Activated T-cell treated with anti-CD3 and anti-CD28 coated beads, Interleukin-2, amount 50 U/mL, for 24 hours (primary cell): ENCODE results near the gene ZNF689.

Experiments
- DNase-seq: peaks from one replicate; pipeline ENCODE4 v3.0.0-alpha.2; 2020
- H3K27ac Mint-ChIP-seq: 2 replicates; pipeline ENCODE4 v1.8.0; 2020; ENCODE audit warnings: mild to moderate bottlenecking, mixed read lengths
- H3K27me3 Mint-ChIP-seq: 2 replicates; pipeline ENCODE4 v1.8.0; 2020; ENCODE audit warnings: mixed read lengths
- H3K36me3 Mint-ChIP-seq: 2 replicates; pipeline ENCODE4 v1.8.0; 2020; ENCODE audit warnings: low read depth, mixed read lengths
- H3K4me1 Mint-ChIP-seq: 2 replicates; pipeline ENCODE4 v1.8.0; 2020; ENCODE audit warnings: low read depth, mixed read lengths
- H3K4me3 Mint-ChIP-seq: 2 replicates; pipeline ENCODE4 v1.8.0; 2020; ENCODE audit warnings: mild to moderate bottlenecking, moderate library complexity, mixed read lengths
- H3K9me3 Mint-ChIP-seq: 2 replicates; pipeline ENCODE4 v1.8.0; 2020; ENCODE audit warnings: mixed read lengths

The ZNF689 gene

DNA sequence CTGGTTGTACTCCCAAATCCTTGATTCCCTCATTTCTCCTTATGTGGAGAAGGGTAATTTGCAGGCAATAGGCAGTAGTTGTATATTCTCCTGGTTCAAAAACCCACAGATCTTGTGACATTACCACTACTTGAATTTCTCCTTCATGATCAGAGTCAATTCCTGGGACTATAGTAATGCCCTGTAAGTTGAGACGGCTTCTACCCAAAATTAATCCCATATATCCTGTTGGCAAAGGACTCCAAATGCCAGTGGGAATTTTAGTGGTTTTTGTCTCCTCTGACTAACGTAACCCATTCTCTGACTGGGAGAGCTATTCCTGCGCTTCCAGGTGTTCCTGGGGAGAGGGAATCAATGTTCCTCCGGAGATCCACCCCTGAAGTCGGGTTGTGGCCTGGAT, 11.6 kb upstream of the ZNF689 start:
- Mint-ChIP-seq H3K27ac (no peak overlapping the region), H3K9me3 (no peaks in the 10 kb centered on the region), H3K4me1 (no peaks in the 10 kb centered on the region), H3K27me3 (no peaks in the 10 kb centered on the region), H3K36me3 (no peaks in the 10 kb centered on the region), H3K4me3 (no peak overlapping the region)
- no peak for DNase-seq

GRCh38 chr16:30620169-30620568, 10.0 kb upstream of the ZNF689 start:
- H3K27me3 Mint-ChIP-seq = no peaks in the 10 kb centered on the region
- no peaks in the 10 kb centered on the region for H3K4me1 Mint-ChIP-seq
- H3K36me3 Mint-ChIP-seq = no peaks in the 10 kb centered on the region
- H3K27ac Mint-ChIP-seq = no peak overlapping the region
- no peak overlapping the region for H3K4me3 Mint-ChIP-seq
- no peak for DNase-seq
- H3K9me3 Mint-ChIP-seq = no peaks in the 10 kb centered on the region

GRCh38 chr16:30619638-30620037, 9.4 kb upstream of the ZNF689 start:
- no peak overlapping the region for H3K4me3 Mint-ChIP-seq
- H3K4me1 Mint-ChIP-seq = no peaks in the 10 kb centered on the region
- H3K27me3 Mint-ChIP-seq = no peaks in the 10 kb centered on the region
- no peak for DNase-seq
- H3K9me3 Mint-ChIP-seq = no peaks in the 10 kb centered on the region
- no peaks in the 10 kb centered on the region for H3K36me3 Mint-ChIP-seq
- no peak overlapping the region for H3K27ac Mint-ChIP-seq

DNA sequence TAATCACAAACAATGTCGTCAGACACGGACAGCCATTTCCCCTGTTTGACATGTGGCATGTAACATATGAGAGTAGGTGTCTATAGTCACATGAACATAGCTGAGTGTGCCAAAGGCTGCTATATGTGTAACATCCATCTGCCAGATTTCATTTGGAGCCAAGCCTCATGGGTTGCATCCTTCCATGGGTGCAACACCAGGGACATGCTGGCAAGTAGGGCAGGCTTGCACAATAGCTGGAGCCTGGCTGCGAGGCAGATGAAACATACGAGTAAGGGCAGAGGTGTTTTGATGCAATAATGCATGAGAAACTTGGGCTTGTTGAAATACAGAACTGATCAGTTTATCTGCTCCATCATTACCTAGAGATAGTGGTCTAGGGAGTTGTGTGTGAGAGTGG, 9.0 kb upstream of the ZNF689 start:
- no peak for DNase-seq

DNA sequence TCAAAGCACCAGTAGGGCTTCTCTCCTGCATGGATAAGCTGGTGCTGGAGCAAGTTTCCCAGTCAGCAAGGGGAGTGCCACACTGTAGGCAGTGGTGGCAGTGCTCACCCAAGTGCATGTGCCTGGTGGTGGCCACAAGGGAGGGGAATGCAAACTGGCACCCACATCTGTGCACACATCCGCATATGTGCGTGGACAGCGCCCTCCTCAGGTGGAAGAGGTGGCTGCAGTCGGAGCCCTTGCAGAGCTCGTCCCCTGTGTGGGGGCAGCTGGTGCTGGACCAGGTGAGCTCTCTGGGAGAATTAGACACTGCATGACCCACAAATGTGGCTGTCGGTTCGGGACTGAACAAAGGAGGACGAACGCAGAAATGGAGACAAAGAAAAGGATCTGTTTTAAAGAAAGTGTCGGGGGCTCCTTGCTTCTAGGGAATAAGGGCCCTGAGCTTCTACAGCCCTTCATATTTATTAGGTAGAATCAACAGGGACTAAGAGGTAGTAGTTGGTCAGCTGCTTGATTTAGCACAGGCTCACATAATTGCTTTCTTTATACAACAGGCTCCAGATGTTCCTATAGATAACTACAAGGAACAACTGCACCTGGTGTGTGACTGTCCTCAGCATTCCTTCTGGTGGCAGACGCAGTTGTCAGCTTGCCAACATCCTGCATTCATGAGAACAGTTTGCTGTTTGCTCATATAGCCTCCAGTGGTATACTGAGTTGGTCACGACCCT, 5.3 kb upstream of the ZNF689 start:
- H3K4me3 Mint-ChIP-seq = no peak overlapping the region
- no peak overlapping the region for H3K27ac Mint-ChIP-seq
- H3K9me3 Mint-ChIP-seq = no peaks in the 10 kb centered on the region
- peak; percentile 78 for DNase-seq
- peaks cover under 1% of the 10 kb centered on the region for H3K36me3 Mint-ChIP-seq
- H3K27me3 Mint-ChIP-seq = no peaks in the 10 kb centered on the region
- peaks cover 6% of the 10 kb centered on the region for H3K4me1 Mint-ChIP-seq

More for the DNA sequence above, 9.0 kb upstream of the ZNF689 start:
- H3K9me3 Mint-ChIP-seq = no peaks in the 10 kb centered on the region
- no peaks in the 10 kb centered on the region for H3K27me3 Mint-ChIP-seq
- H3K4me3 Mint-ChIP-seq = no peak overlapping the region
- H3K27ac Mint-ChIP-seq = no peak overlapping the region
- H3K4me1 Mint-ChIP-seq = no peaks in the 10 kb centered on the region
- no peaks in the 10 kb centered on the region for H3K36me3 Mint-ChIP-seq

DNA sequence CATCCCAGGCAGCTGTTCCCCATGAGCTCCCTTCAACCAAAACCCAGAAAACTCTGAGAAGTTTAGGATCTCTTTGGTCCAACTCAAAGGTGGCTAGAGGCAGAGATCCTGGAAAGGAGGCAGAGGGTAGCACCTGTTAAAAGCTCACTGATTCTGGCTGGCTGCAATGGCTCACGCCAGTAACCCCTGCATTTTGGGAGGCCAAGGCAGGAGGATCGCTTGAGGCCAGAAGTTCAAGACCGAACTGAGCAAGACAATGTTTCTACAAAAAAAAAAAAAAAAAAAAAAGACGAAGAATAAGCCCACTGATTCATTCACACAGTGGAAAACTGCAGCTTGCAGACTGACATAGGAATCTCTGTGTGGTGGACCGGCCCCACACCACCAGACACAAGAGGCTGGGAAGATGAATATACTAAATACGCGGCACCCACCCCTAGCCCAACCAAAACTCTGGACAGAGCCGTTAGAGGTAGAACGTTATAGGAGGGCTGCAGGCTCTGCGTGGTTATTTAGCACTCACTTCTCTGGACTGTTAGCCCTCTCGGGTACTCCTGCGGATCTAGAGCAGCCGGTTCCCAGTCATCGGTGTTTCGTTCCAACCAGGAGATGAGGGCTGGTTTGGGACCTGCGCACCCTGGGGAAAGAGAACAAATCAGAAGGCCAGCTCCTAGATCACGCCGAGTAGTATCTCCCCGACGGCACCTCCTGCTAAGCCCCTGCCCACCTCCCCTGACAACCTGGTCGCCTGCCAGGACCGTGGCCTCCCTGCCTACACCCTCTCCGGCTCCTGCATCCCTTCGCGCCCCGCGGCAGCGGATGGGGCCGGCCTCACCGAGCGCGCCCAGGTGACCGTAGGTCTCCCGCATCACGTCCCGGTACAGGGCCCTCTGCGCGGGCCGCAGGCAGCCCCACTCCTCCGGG, 925 bp downstream of the ZNF689 start:
- Mint-ChIP-seq H3K36me3 (peaks cover 54% of the 10 kb centered on the region), H3K4me3 (peak overlapping the region; percentile 93), H3K27me3 (no peaks in the 10 kb centered on the region), H3K4me1 (peaks cover 22% of the 10 kb centered on the region), H3K9me3 (no peaks in the 10 kb centered on the region), H3K27ac (peak overlapping the region; percentile 98)
- DNase-seq = peak; percentile 80

GRCh38 chr16:30606004-30606403, 4.2 kb downstream of the ZNF689 start:
- no peak overlapping the region for H3K27ac Mint-ChIP-seq

DNA sequence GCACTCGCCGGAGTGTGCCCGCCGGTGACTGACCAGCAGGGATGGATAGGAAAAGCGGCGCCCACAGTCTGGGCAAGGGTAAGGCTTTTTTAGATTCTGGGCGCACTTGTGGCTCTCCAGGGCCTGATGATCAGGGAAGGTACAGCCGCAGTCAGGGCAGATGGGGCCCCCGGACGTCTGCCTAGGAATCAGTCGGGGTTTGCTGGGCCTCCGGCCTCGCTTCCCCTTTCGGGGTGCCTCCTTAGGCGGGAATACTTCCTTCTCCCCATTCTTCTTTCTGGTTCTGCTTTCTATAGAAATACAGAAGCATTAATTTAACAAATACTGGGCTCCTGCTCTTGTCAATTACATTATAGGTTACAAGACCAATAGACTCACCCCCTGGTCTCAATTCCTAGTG, 5.0 kb downstream of the ZNF689 start:
- H3K4me1 Mint-ChIP-seq = peaks cover 16% of the 10 kb centered on the region
- no peak for DNase-seq
- H3K27ac Mint-ChIP-seq = no peak overlapping the region
- H3K9me3 Mint-ChIP-seq = no peaks in the 10 kb centered on the region
- H3K36me3 Mint-ChIP-seq = peaks cover 74% of the 10 kb centered on the region
- H3K27me3 Mint-ChIP-seq = no peaks in the 10 kb centered on the region
- H3K4me3 Mint-ChIP-seq = no peak overlapping the region

More at GRCh38 chr16:30606004-30606403, 4.2 kb downstream of the ZNF689 start:
- no peak for DNase-seq
- peaks cover 78% of the 10 kb centered on the region for H3K36me3 Mint-ChIP-seq
- peaks cover 22% of the 10 kb centered on the region for H3K4me1 Mint-ChIP-seq
- no peak overlapping the region for H3K4me3 Mint-ChIP-seq
- no peaks in the 10 kb centered on the region for H3K9me3 Mint-ChIP-seq
- H3K27me3 Mint-ChIP-seq = no peaks in the 10 kb centered on the region

- Mint-ChIP-seq H3K27me3 (no peaks in the 10 kb centered on the region), H3K4me3 (no peak overlapping the region), H3K36me3 (peaks cover 72% of the 10 kb centered on the region), H3K4me1 (peaks cover 16% of the 10 kb centered on the region), H3K27ac (no peak overlapping the region), H3K9me3 (no peaks in the 10 kb centered on the region)
- no peak for DNase-seq
Measured at GRCh38 chr16:30604316-30604947, 5.8 kb downstream of the ZNF689 start.

DNA sequence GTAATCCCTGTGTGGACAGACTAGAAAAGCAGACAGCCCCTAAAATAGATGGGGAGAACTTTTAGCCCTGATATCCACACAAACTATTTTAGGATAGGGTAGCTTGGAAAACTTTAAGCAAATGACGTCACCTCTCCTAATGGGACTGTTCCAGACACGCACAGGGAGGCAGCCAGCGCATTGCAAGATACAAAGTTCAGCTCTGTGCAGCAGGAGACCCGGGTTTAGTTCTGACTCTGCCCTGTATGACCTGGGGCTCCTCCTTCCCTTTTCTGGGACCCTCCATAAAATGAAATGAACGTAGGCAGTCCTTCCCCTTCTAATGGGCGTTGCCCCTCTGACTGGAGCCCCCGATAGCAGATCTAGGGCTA, 6.3 kb downstream of the ZNF689 start:
- H3K27ac Mint-ChIP-seq = no peak overlapping the region

DNA sequence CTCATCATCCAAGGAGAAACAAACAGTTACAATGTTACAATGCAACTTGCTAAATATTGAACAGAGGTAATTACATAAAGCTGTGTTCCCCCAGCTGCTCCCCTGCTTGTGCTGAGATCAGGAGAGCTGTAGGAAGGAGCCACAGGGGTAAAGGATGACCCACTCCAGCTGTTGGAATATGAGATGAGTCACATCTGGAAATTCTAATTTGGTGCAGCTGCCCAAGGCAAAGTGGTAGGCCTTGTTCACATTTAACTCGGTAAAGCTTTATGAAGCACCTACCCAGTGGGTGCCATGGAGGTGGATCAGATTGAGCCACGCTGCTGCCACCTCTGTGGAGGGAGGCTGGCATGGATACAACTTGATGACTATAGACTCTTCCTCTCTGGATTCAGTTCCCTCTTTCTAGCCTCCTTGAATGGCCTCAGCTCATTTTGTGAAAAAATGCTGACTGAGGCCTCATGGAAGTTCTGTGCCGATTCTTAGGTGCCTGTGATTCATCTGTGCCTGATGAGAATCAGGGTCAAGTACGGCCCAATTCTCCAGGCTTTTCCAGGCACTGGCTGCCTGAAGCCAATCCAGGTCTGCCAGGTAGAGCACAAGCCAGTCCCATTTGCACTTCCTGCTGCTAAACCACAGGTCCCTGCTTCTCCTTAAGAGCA, 7.4 kb downstream of the ZNF689 start:
- peaks cover 11% of the 10 kb centered on the region for H3K4me1 Mint-ChIP-seq
- peaks cover 56% of the 10 kb centered on the region for H3K36me3 Mint-ChIP-seq
- no peaks in the 10 kb centered on the region for H3K9me3 Mint-ChIP-seq
- no peaks in the 10 kb centered on the region for H3K27me3 Mint-ChIP-seq
- peak overlapping the region; percentile 67 for H3K27ac Mint-ChIP-seq
- H3K4me3 Mint-ChIP-seq = no peak overlapping the region
- no peak for DNase-seq

More for the DNA sequence above, 6.3 kb downstream of the ZNF689 start:
- H3K4me3 Mint-ChIP-seq = no peak overlapping the region
- no peaks in the 10 kb centered on the region for H3K27me3 Mint-ChIP-seq
- peaks cover 67% of the 10 kb centered on the region for H3K36me3 Mint-ChIP-seq
- no peaks in the 10 kb centered on the region for H3K9me3 Mint-ChIP-seq
- no peak for DNase-seq
- H3K4me1 Mint-ChIP-seq = peaks cover 13% of the 10 kb centered on the region

DNA sequence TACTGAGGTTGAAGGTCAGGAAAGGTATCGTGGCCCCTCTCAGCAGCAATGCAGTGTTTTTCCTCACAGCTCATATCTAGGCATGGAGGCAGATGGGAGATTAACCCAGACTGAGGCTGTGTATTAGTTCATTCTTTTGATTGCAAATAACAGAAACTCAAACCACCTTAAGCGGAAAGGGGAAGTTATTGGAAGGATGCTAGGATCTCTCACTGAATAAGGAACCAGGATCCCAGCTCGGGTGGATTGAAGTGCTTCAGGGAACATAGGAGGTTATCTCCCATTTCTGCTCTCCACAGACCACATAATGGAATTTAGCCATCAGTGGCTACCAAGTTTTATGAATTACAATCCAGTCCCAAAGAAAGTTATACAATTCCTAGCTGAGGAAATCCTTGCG, 8.2 kb downstream of the ZNF689 start:
- no peak for DNase-seq
- peaks cover 7% of the 10 kb centered on the region for H3K4me1 Mint-ChIP-seq
- H3K9me3 Mint-ChIP-seq = no peaks in the 10 kb centered on the region
- no peak overlapping the region for H3K4me3 Mint-ChIP-seq
- no peak overlapping the region for H3K27ac Mint-ChIP-seq
- peaks cover 50% of the 10 kb centered on the region for H3K36me3 Mint-ChIP-seq
- H3K27me3 Mint-ChIP-seq = no peaks in the 10 kb centered on the region

- Mint-ChIP-seq H3K9me3 (no peaks in the 10 kb centered on the region), H3K27me3 (no peaks in the 10 kb centered on the region), H3K36me3 (peaks cover 39% of the 10 kb centered on the region), H3K27ac (no peak overlapping the region), H3K4me1 (peaks cover 7% of the 10 kb centered on the region), H3K4me3 (no peak overlapping the region)
- no peak for DNase-seq
Measured at GRCh38 chr16:30600929-30601328, 9.3 kb downstream of the ZNF689 start.

GRCh38 chr16:30600215-30600614, 10.0 kb downstream of the ZNF689 start:
- H3K27ac Mint-ChIP-seq = no peak overlapping the region
- DNase-seq = no peak
- no peak overlapping the region for H3K4me3 Mint-ChIP-seq
- peaks cover 7% of the 10 kb centered on the region for H3K4me1 Mint-ChIP-seq
- H3K9me3 Mint-ChIP-seq = no peaks in the 10 kb centered on the region
- no peaks in the 10 kb centered on the region for H3K27me3 Mint-ChIP-seq
- peaks cover 33% of the 10 kb centered on the region for H3K36me3 Mint-ChIP-seq
